Measurements from ENCODE around the gene EOGT. TPM values are rescaled to one million over a fixed set of nuclear protein-coding genes. Genes with fewer than 3 reads are reported as not detected.

The EOGT gene
- total RNA-seq, 1 experiment from 2014 or later, result 20.1 TPM

- H3K79me2 ChIP-seq (ENCODE audit: insufficient read depth, low read length), result no peaks in the 10 kb centered on the region
- H3K9ac ChIP-seq (ENCODE audit: low read length), result no peak overlapping the region
- no peak for ATAC-seq
- no peaks in the 10 kb centered on the region for H3K9me3 ChIP-seq (ENCODE audit: control insufficient read depth in 1 of 2, insufficient read depth in 1 of 2, low read depth in 1 of 2, low read length in 2 of 2)
- no peak overlapping the region for H3K4me3 ChIP-seq (replicated peaks in 1 of 2; ENCODE audit: low read depth in 1 of 2, low read length in 2 of 2)
- peaks cover 15% of the 10 kb centered on the region; the same call in 1 of the 2 replicates for H3K27me3 ChIP-seq (ENCODE audit: insufficient read depth, low read length)
- no peaks in the 10 kb centered on the region; a peak in 1 of 4 replicates for H3K36me3 ChIP-seq (ENCODE audit: control insufficient read depth in 1 of 2, insufficient read depth in 2 of 2, low read length in 2 of 2)
- intact Hi-C loops (cut with micrococcal nuclease), result loop anchor here (5.0 to 10.0 kb wide), 5 partner anchors 82 to 2000 kb away; no protein-coding TSS in a partner anchor
- no peak overlapping the region for H3K4me2 ChIP-seq (ENCODE audit: low read length)
- DNase-seq (ENCODE audit: low read depth, low spot score), result no peak
- no TSS peak for BruUV-seq (replicated peaks)
- no peaks in the 10 kb centered on the region for H4K20me1 ChIP-seq (ENCODE audit: insufficient read depth)
- no peak overlapping the region for H3K27ac ChIP-seq (ENCODE audit: low read depth, low read length)
- ChIA-PET RAD21 (ENCODE audit: low non-redundant PET in 1 of 2, low total read pairs in 2 of 2, uncharacterized antibody in 2 of 2, unreplicated experiment in 2 of 2) (no interaction called here), POLR2A (no interaction called here), CTCF (no interaction called here)
- no peak overlapping the region for H2AFZ ChIP-seq (ENCODE audit: low read depth, low read length, poor library complexity, severe bottlenecking)
- no peaks in the 10 kb centered on the region for H3K4me1 ChIP-seq (ENCODE audit: control insufficient read depth in 1 of 2, insufficient read depth in 2 of 2, low read length in 2 of 2)
- TF ChIP-seq CBX3 (IDR thresholded peaks at IDR 0.05; ENCODE audit: low read depth) (no peak), POLR2A (IDR thresholded peaks at IDR 0.05; ENCODE audit: borderline replicate concordance, extremely low read depth, insufficient read depth, insufficient read length) (no peak), SP1 (IDR thresholded peaks at IDR 0.05; ENCODE audit: low read depth) (no peak), EZH2phosphoT487 (IDR thresholded peaks at IDR 0.05; ENCODE audit: borderline replicate concordance) (no peak), RAD21 (IDR thresholded peaks at IDR 0.05; ENCODE audit: low read depth) (no peak), SRF (IDR thresholded peaks at IDR 0.05; ENCODE audit: low read depth) (no peak), POLR2AphosphoS5 (IDR thresholded peaks at IDR 0.05; ENCODE audit: low read depth, low read length) (no peak), ELF1 (IDR thresholded peaks at IDR 0.05; ENCODE audit: borderline replicate concordance, low read depth) (no peak), TCF7L2 (IDR thresholded peaks at IDR 0.05; ENCODE audit: borderline replicate concordance, extremely low read depth, insufficient read depth, insufficient read length) (no peak), REST (IDR thresholded peaks at IDR 0.05; ENCODE audit: low read depth) (no peak), YY1 (IDR thresholded peaks at IDR 0.05; ENCODE audit: extremely low read depth, insufficient replicate concordance, low read depth, low read length) (no peak), CTCF (IDR thresholded peaks at IDR 0.05 in 2 of 3, conservative IDR thresholded peaks at IDR 0.05 in 1 of 3; ENCODE audit: borderline replicate concordance in 1 of 3, insufficient read depth in 1 of 3, low read depth in 2 of 3, low read length in 2 of 3) (no peak)
- H3K9me2 ChIP-seq (ENCODE audit: insufficient read depth), result no peaks in the 10 kb centered on the region
These were observed 38.8 kb downstream of the EOGT start for GRCh38 chr3:68974711-68975110.

Data from HCT116 (cell line).